Mesenchymal stem cell (in vitro differentiated cells and primary cell): Measurements from ENCODE around the gene AHDC1.
A peak's percentile ranks its signal among the peaks of the same experiment; 100 is the strongest.

Source experiments
- DNase-seq: peaks from one replicate; pipeline ENCODE4 v3.0.0-alpha.2; 2013
- H2AFZ ChIP-seq: one replicate; pipeline ENCODE4 v1.6.1; 2013; ENCODE audit warnings: low read depth, mild to moderate bottlenecking, control low read depth, inconsistent platforms, low read length, moderate library complexity
- H2AK5ac ChIP-seq: 2 replicates; pipeline ENCODE4 v1.6.1; 2013; ENCODE audit warnings: low read length, moderate library complexity, mild to moderate bottlenecking, inconsistent platforms; ENCODE audit not compliant: severe bottlenecking
- H2BK120ac ChIP-seq: one replicate; pipeline ENCODE4 v1.6.1; 2013; ENCODE audit warnings: low read depth, mild to moderate bottlenecking, inconsistent platforms, low read length, moderate library complexity
- H2BK12ac ChIP-seq, 2 experiments: one replicate each; pipeline ENCODE4 v1.6.1; 2013; ENCODE audit warnings: inconsistent platforms in 2 of 2, low read length in 2 of 2, mild to moderate bottlenecking in 2 of 2, moderate library complexity in 2 of 2, control low read depth in 1 of 2
- H2BK15ac ChIP-seq: one replicate; pipeline ENCODE4 v1.6.1; 2013; ENCODE audit warnings: mild to moderate bottlenecking, low read depth, inconsistent platforms; ENCODE audit not compliant: poor library complexity, severe bottlenecking
- H2BK5ac ChIP-seq: 2 replicates; pipeline ENCODE4 v1.6.1; 2013; ENCODE audit warnings: low read depth, mild to moderate bottlenecking, low read length, control low read depth, inconsistent platforms; ENCODE audit not compliant: poor library complexity, severe bottlenecking
- H3K14ac ChIP-seq, 2 experiments: one replicate each; pipeline ENCODE4 v1.6.1; 2013; ENCODE audit warnings: inconsistent platforms in 2 of 2, low read length in 2 of 2, control low read depth in 1 of 2, mild to moderate bottlenecking in 1 of 2, moderate library complexity in 1 of 2
- H3K18ac ChIP-seq, 2 experiments: one replicate each; pipeline ENCODE4 v1.6.1; 2013; ENCODE audit warnings: inconsistent platforms in 2 of 2, low read length in 2 of 2, control low read depth in 1 of 2, low read depth in 1 of 2, mild to moderate bottlenecking in 1 of 2
- H3K23ac ChIP-seq, 2 experiments: one replicate each; pipeline ENCODE4 v1.6.1; 2013; ENCODE audit warnings: inconsistent platforms in 2 of 2, low read length in 2 of 2, mild to moderate bottlenecking in 2 of 2, moderate library complexity in 2 of 2, control low read depth in 1 of 2
- H3K27ac ChIP-seq: 2 replicates; pipeline ENCODE4 v1.5.1; 2013; ENCODE audit warnings: mild to moderate bottlenecking, moderate library complexity, low read length, control low read depth, inconsistent platforms; ENCODE audit not compliant: poor library complexity, severe bottlenecking
- H3K27me3 ChIP-seq, 2 experiments: 2 replicates each; pipeline versions ENCODE4 v1.6.1 to v1.7.0; 2013; ENCODE audit warnings: low read length in 2 of 2, mild to moderate bottlenecking in 2 of 2, moderate library complexity in 2 of 2, control low read depth in 1 of 2, inconsistent platforms in 1 of 2; ENCODE audit not compliant: control insufficient read depth in 1 of 2, insufficient read depth in 1 of 2
- H3K36me3 ChIP-seq, 2 experiments: 2 replicates each; pipeline versions ENCODE4 v1.6.1 to v1.7.0; 2013; ENCODE audit warnings: low read length in 2 of 2, control low read depth in 1 of 2, inconsistent platforms in 1 of 2, low read depth in 1 of 2, mild to moderate bottlenecking in 1 of 2; ENCODE audit not compliant: insufficient read depth in 2 of 2, control insufficient read depth in 1 of 2
- H3K4ac ChIP-seq, 2 experiments: one replicate each; pipeline ENCODE4 v1.6.1; 2013; ENCODE audit warnings: inconsistent platforms in 2 of 2, low read length in 2 of 2, mild to moderate bottlenecking in 2 of 2, moderate library complexity in 2 of 2, control low read depth in 1 of 2, low read depth in 1 of 2
- H3K4me1 ChIP-seq: 2 replicates; pipeline ENCODE4 v1.6.1; 2013; ENCODE audit warnings: low read depth, low read length, control low read depth; ENCODE audit not compliant: control insufficient read depth, insufficient read depth
- H3K4me2 ChIP-seq: 2 replicates; pipeline ENCODE4 v1.6.1; 2013; ENCODE audit warnings: low read length, mild to moderate bottlenecking, inconsistent platforms; ENCODE audit not compliant: poor library complexity, severe bottlenecking
- H3K4me3 ChIP-seq, 2 experiments: 2 replicates each; pipeline versions ENCODE4 v1.5.1 to v1.7.0; 2013; ENCODE audit warnings: low read length in 2 of 2, mild to moderate bottlenecking in 2 of 2, control low read depth in 1 of 2, low read depth in 1 of 2; ENCODE audit not compliant: insufficient read depth in 1 of 2
- H3K79me1 ChIP-seq: replicated peaks from 2 replicates; pipeline ENCODE4 v1.6.1; 2013; ENCODE audit warnings: mild to moderate bottlenecking, control low read depth, low read length, inconsistent platforms; ENCODE audit not compliant: poor library complexity, severe bottlenecking
- H3K9ac ChIP-seq: 2 replicates; pipeline ENCODE4 v1.7.0; 2013; ENCODE audit warnings: mild to moderate bottlenecking, low read length, moderate library complexity
- H3K9me3 ChIP-seq: 2 replicates; pipeline ENCODE4 v1.7.0; 2013; ENCODE audit warnings: mild to moderate bottlenecking, low read length; ENCODE audit not compliant: control insufficient read depth
- H4K8ac ChIP-seq: one replicate; pipeline ENCODE4 v1.6.1; 2013; ENCODE audit warnings: inconsistent platforms, mild to moderate bottlenecking, low read length, moderate library complexity
- H4K91ac ChIP-seq: one replicate; pipeline ENCODE4 v1.6.1; 2013; ENCODE audit warnings: mild to moderate bottlenecking, low read length, inconsistent platforms
- WGBS: methylation state at CpG from one replicate; pipeline ENCODE4 v1.1.7; 2013; ENCODE audit warnings: mixed read lengths; 5-methylcytosine and 5-hydroxymethylcytosine counted together

The AHDC1 gene

GRCh38 chr1:27545876-27546275, 58.1 kb downstream of the AHDC1 start:
- no peak overlapping the region for H3K4me2 ChIP-seq
- no peak overlapping the region for H4K91ac ChIP-seq
- no peak overlapping the region for H2AFZ ChIP-seq
- H2BK15ac ChIP-seq: no peak overlapping the region
- H3K27me3 ChIP-seq: no peaks in the 10 kb centered on the region
- H4K8ac ChIP-seq: no peak overlapping the region
- H2BK120ac ChIP-seq: no peak overlapping the region
- H3K9ac ChIP-seq: peak overlapping the region; percentile 71
- no peak overlapping the region for H3K27ac ChIP-seq
- H2AK5ac ChIP-seq: no peak overlapping the region
- no peak overlapping the region for H3K23ac ChIP-seq
- H3K36me3 ChIP-seq: peaks cover 59 to 78% of the 10 kb centered on the region in 2 experiments
- peak; percentile 54 for DNase-seq
- H3K79me1 ChIP-seq: peaks cover 50% of the 10 kb centered on the region
- no peak overlapping the region for H2BK5ac ChIP-seq
- H3K18ac ChIP-seq: no peak overlapping the region
- H3K9me3 ChIP-seq: no peaks in the 10 kb centered on the region
- 81% methylated on average over 6 of the region's 6 CpGs for WGBS
- H3K4me1 ChIP-seq: peaks cover 38% of the 10 kb centered on the region
- no peak overlapping the region for H3K14ac ChIP-seq
- peak overlapping the region in 1 of 2 experiments; percentile 23 for H3K4me3 ChIP-seq
- no peak overlapping the region for H3K4ac ChIP-seq
- no peak overlapping the region for H2BK12ac ChIP-seq

- Histone ChIP-seq H3K36me3 (peaks cover 53 to 72% of the 10 kb centered on the region in 2 experiments), H2AFZ (no peak overlapping the region), H3K4me2 (no peak overlapping the region), H3K18ac (no peak overlapping the region), H2BK120ac (no peak overlapping the region), H3K4me3 (peak overlapping the region in 1 of 2 experiments; percentile 23), H3K14ac (no peak overlapping the region), H3K9me3 (no peaks in the 10 kb centered on the region), H4K8ac (no peak overlapping the region), H2BK12ac (peak overlapping the region in 1 of 2 experiments; percentile 12), H3K23ac (no peak overlapping the region), H4K91ac (no peak overlapping the region), H3K4ac (no peak overlapping the region), H2AK5ac (no peak overlapping the region), H3K79me1 (peaks cover 44% of the 10 kb centered on the region), H3K27ac (no peak overlapping the region), H2BK5ac (no peak overlapping the region), H3K9ac (peak overlapping the region; percentile 71), H3K4me1 (peaks cover 42% of the 10 kb centered on the region), H2BK15ac (no peak overlapping the region), H3K27me3 (no peaks in the 10 kb centered on the region)
- 91% methylated on average over 5 of the region's 5 CpGs for WGBS
- DNase-seq: no peak
Observed at GRCh38 chr1:27545271-27545670, 58.7 kb downstream of the AHDC1 start.

GRCh38 chr1:27544834-27545233, 59.1 kb downstream of the AHDC1 start:
- Histone ChIP-seq H2AK5ac (no peak overlapping the region), H3K27ac (no peak overlapping the region), H3K4me2 (no peak overlapping the region), H3K36me3 (peaks cover 49 to 68% of the 10 kb centered on the region in 2 experiments), H2BK12ac (peak overlapping the region; percentile 12 to 59), H3K79me1 (peaks cover 41% of the 10 kb centered on the region), H2AFZ (no peak overlapping the region), H2BK5ac (no peak overlapping the region), H4K91ac (peak overlapping the region; percentile 61), H2BK15ac (no peak overlapping the region), H3K4me3 (peak overlapping the region in 1 of 2 experiments; percentile 0), H3K9ac (peak overlapping the region; percentile 71), H3K27me3 (no peaks in the 10 kb centered on the region), H3K14ac (no peak overlapping the region), H3K23ac (no peak overlapping the region), H4K8ac (no peak overlapping the region), H3K4me1 (peaks cover 46% of the 10 kb centered on the region), H3K9me3 (no peaks in the 10 kb centered on the region), H3K4ac (peak overlapping the region in 1 of 2 experiments; percentile 9), H2BK120ac (no peak overlapping the region), H3K18ac (peak overlapping the region in 1 of 2 experiments; percentile 29)
- DNase-seq: peak; percentile 59
- 89% methylated on average over 7 of the region's 7 CpGs for WGBS

GRCh38 chr1:27543284-27543683, 60.7 kb downstream of the AHDC1 start:
- H3K27ac ChIP-seq: peak overlapping the region; percentile 43
- peak overlapping the region; percentile 85 to 95 for H3K18ac ChIP-seq
- no peaks in the 10 kb centered on the region for H3K9me3 ChIP-seq
- H3K4me1 ChIP-seq: peaks cover 57% of the 10 kb centered on the region
- H2AFZ ChIP-seq: no peak overlapping the region
- no peak overlapping the region for H3K23ac ChIP-seq
- no peak overlapping the region for H3K4me3 ChIP-seq
- H2BK5ac ChIP-seq: no peak overlapping the region
- peak overlapping the region; percentile 26 to 86 for H3K4ac ChIP-seq
- H3K79me1 ChIP-seq: peaks cover 37% of the 10 kb centered on the region
- peak overlapping the region; percentile 75 for H2BK120ac ChIP-seq
- peak overlapping the region; percentile 93 for H4K8ac ChIP-seq
- peak overlapping the region in 1 of 2 experiments; percentile 27 for H3K14ac ChIP-seq
- H2BK12ac ChIP-seq: peak overlapping the region; percentile 88 to 91
- peak overlapping the region; percentile 79 for H3K9ac ChIP-seq
- H3K4me2 ChIP-seq: no peak overlapping the region
- peak overlapping the region; percentile 92 for H4K91ac ChIP-seq
- H3K27me3 ChIP-seq: no peaks in the 10 kb centered on the region
- peak overlapping the region; percentile 21 for H2AK5ac ChIP-seq
- 87% methylated on average over 6 of the region's 6 CpGs for WGBS
- no peak overlapping the region for H2BK15ac ChIP-seq
- DNase-seq: no peak
- H3K36me3 ChIP-seq: peaks cover 34 to 52% of the 10 kb centered on the region in 2 experiments
